Lower leg skin (tissue), 4 donors: ENCODE measurements around the gene PLCH1. TPM values are rescaled to one million over a fixed set of nuclear protein-coding genes. Genes with fewer than 3 reads are reported as not detected.

Experiments used
- DNase-seq, 2 donors: peaks; one replicate each; pipeline ENCODE4 v3.0.0-alpha.2; 2019; ENCODE audit warnings: low spot score in 2 of 2
- H3K4me3 ChIP-seq: fragments of 200-600 bp; sonication (generic); 2 replicates; pipeline ENCODE4 v1.5.1; 2017; ENCODE audit warnings: mild to moderate bottlenecking, low read depth; ENCODE audit not compliant: poor library complexity, severe bottlenecking
- CTCF ChIP-seq, 3 donors: fragments of 450-650 bp; IDR thresholded peaks; one replicate each; pipeline ENCODE4 v1.5.1; 2016; ENCODE audit warnings: antibody characterized with exemption in 3 of 3, mild to moderate bottlenecking in 3 of 3, moderate library complexity in 2 of 3
- POLR2A ChIP-seq, 2 donors: fragments of 450-650 bp; IDR thresholded peaks; one replicate each; pipeline ENCODE4 v1.6.1; 2016 to 2017; ENCODE audit warnings: antibody characterized with exemption in 2 of 2, mild to moderate bottlenecking in 1 of 2, moderate library complexity in 1 of 2
- WGBS, 2 donors: methylation state at CpG; one replicate each; pipeline ENCODE4 v1.1.5; 2018; 5-methylcytosine and 5-hydroxymethylcytosine counted together
- intact Hi-C: fragments of 100-400 bp; cut with DNase I; formaldehyde crosslinking; loops from one replicate; pipeline ENCODE4 v1.15.0; 2023; ENCODE audit warnings: low total_unique reads
- total RNA-seq, 4 donors: library from RNA; depleted of rRNA; stranded (reverse); fragments of >200 nt; gene quantifications; one replicate each; pipeline ENCODE4 v1.1.0, GENCODE V29; 2016

Gene PLCH1
- total RNA-seq, 4 donors from 2014 or later: 0.55 to 1.2 (median 0.79) TPM

GRCh38 chr3:155370198-155370597 lies 374.7 kb downstream of the PLCH1 start:
- H3K4me3 ChIP-seq: no peak overlapping the region
- no peak for DNase-seq
- intact Hi-C loops: no loop called here
- TF ChIP-seq POLR2A (IDR thresholded peaks at IDR 0.05): no peak
- TF ChIP-seq CTCF (IDR thresholded peaks at IDR 0.05): no peak

- DNase-seq: no peak
- H3K4me3 ChIP-seq: no peak overlapping the region
- TF ChIP-seq CTCF (IDR thresholded peaks at IDR 0.05) (no peak), POLR2A (IDR thresholded peaks at IDR 0.05) (no peak)
- intact Hi-C loops: no loop called here
- WGBS, 2 donors: 53 to 86% methylated on average over 3 of the region's 3 CpGs
Measured at GRCh38 chr3:155369735-155370134, 375.1 kb downstream of the PLCH1 start.

GRCh38 chr3:155369244-155369643 lies 375.6 kb downstream of the PLCH1 start:
- WGBS, 2 donors: 92 to 96% methylated on average over 5 of the region's 5 CpGs
- intact Hi-C loops: no loop called here
- TF ChIP-seq CTCF (IDR thresholded peaks at IDR 0.05) (no peak), POLR2A (IDR thresholded peaks at IDR 0.05) (no peak)
- H3K4me3 ChIP-seq: no peak overlapping the region
- DNase-seq: no peak

- H3K4me3 ChIP-seq: no peak overlapping the region
- DNase-seq: no peak
- intact Hi-C loops: no loop called here
- TF ChIP-seq POLR2A (IDR thresholded peaks at IDR 0.05) (no peak), CTCF (IDR thresholded peaks at IDR 0.05) (no peak)
Measured at GRCh38 chr3:155368786-155369185, 376.1 kb downstream of the PLCH1 start.

GRCh38 chr3:155367506-155367905 lies 377.4 kb downstream of the PLCH1 start:
- no peak for DNase-seq
- H3K4me3 ChIP-seq: no peak overlapping the region
- TF ChIP-seq POLR2A (IDR thresholded peaks at IDR 0.05): no peak
- no peak for TF ChIP-seq CTCF (IDR thresholded peaks at IDR 0.05)
- intact Hi-C loops: no loop called here

GRCh38 chr3:155365178-155365783 lies 379.6 kb downstream of the PLCH1 start:
- 95 to 100% methylated on average over 1 of the region's 1 CpG for WGBS, 2 donors
- intact Hi-C loops: no loop called here

More at GRCh38 chr3:155365178-155365783, 379.6 kb downstream of the PLCH1 start:
- TF ChIP-seq POLR2A (IDR thresholded peaks at IDR 0.05) (no peak), CTCF (IDR thresholded peaks at IDR 0.05) (no peak)
- H3K4me3 ChIP-seq: no peak overlapping the region
- DNase-seq: no peak
